ENCODE measurements around the gene CALD1. TPM values are rescaled to one million over a fixed set of nuclear protein-coding genes. Genes with fewer than 3 reads are reported as not detected.

The CALD1 gene
- total and polyA plus RNA-seq, 4 donors, result 48.0 to 226 (median 95.2) TPM

- Histone ChIP-seq H3K36me3 (ENCODE audit: control insufficient read depth in 4 of 4, insufficient read depth in 3 of 4, low read depth in 1 of 4, low read length in 3 of 4) (peaks cover 0 to 3% (median 0%) of the 10 kb centered on the region in 4 donors), H3K27ac (ENCODE audit: low read depth in 1 of 2, low read length in 2 of 2) (peak overlapping the region; percentile 83 to 94), H3K27me3 (ENCODE audit: control insufficient read depth in 4 of 4, insufficient read depth in 4 of 4, low read length in 3 of 4) (no peaks in the 10 kb centered on the region), H3K9ac (ENCODE audit: low read depth in 1 of 2, low read length in 2 of 2) (peak overlapping the region; percentile 58 to 75), H3K4me1 (ENCODE audit: control insufficient read depth in 4 of 4, insufficient read depth in 4 of 4, low read length in 3 of 4) (peaks cover 27 to 64% (median 45%) of the 10 kb centered on the region in 4 donors), H3K4me3 (ENCODE audit: low read depth in 1 of 3, low read length in 3 of 3) (peak overlapping the region in 1 of 3 donors; percentile 7), H3K9me3 (ENCODE audit: control insufficient read depth in 4 of 4, low read length in 3 of 4) (no peaks in the 10 kb centered on the region)
- no peak for DNase-seq (ENCODE audit: low spot score)
- WGBS, result 34% methylated on average over 4 of the region's 4 CpGs
- TF ChIP-seq SP1 (IDR thresholded peaks at IDR 0.05) (peak; percentile 97), FOXA2 (IDR thresholded peaks at IDR 0.05) (peak; percentile 57), REST (IDR thresholded peaks at IDR 0.05) (peak; percentile 81), TAF1 (conservative IDR thresholded peaks at IDR 0.05) (peak; percentile 80), ATF3 (IDR thresholded peaks at IDR 0.05) (peak; percentile 39), FOXA1 (IDR thresholded peaks at IDR 0.05) (peak; percentile 56), NR2F2 (IDR thresholded peaks at IDR 0.05) (no peak), HNF4G (IDR thresholded peaks at IDR 0.05) (peak; percentile 76), RAD21 (IDR thresholded peaks at IDR 0.05) (peak in 1 of 2 donors; percentile 35), GABPA (IDR thresholded peaks at IDR 0.05 in 1 of 2, conservative IDR thresholded peaks at IDR 0.05 in 1 of 2) (peak in 1 of 2 donors; percentile 47), YY1 (IDR thresholded peaks at IDR 0.05) (peak; percentile 62), JUND (IDR thresholded peaks at IDR 0.05) (peak; percentile 97), ZBTB33 (IDR thresholded peaks at IDR 0.05) (peak; percentile 53), HNF4A (conservative IDR thresholded peaks at IDR 0.05) (peak; percentile 91), RXRA (IDR thresholded peaks at IDR 0.05) (peak in 1 of 2 donors; percentile 68), EGR1 (IDR thresholded peaks at IDR 0.05; ENCODE audit: low read depth in 2 of 2) (no peak)
- TF ChIP-seq, protein P1, sequence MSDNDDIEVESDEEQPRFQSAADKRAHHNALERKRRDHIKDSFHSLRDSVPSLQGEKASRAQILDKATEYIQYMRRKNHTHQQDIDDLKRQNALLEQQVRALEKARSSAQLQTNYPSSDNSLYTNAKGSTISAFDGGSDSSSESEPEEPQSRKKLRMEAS (IDR thresholded peaks at IDR 0.05), result peak; percentile 49
- TF ChIP-seq, protein P2, sequence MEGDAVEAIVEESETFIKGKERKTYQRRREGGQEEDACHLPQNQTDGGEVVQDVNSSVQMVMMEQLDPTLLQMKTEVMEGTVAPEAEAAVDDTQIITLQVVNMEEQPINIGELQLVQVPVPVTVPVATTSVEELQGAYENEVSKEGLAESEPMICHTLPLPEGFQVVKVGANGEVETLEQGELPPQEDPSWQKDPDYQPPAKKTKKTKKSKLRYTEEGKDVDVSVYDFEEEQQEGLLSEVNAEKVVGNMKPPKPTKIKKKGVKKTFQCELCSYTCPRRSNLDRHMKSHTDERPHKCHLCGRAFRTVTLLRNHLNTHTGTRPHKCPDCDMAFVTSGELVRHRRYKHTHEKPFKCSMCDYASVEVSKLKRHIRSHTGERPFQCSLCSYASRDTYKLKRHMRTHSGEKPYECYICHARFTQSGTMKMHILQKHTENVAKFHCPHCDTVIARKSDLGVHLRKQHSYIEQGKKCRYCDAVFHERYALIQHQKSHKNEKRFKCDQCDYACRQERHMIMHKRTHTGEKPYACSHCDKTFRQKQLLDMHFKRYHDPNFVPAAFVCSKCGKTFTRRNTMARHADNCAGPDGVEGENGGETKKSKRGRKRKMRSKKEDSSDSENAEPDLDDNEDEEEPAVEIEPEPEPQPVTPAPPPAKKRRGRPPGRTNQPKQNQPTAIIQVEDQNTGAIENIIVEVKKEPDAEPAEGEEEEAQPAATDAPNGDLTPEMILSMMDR (IDR thresholded peaks at IDR 0.05; ENCODE audit: low read depth, low read length, missing input control), result no peak
Observed at GRCh38 chr7:134901389-134902020, 122.1 kb downstream of the CALD1 start.
